HL-60/S4 (cell line): ENCODE results near the gene NME5.

Source experiments
- in situ Hi-C: fragments of 300-500 bp; cut with MboI; formaldehyde crosslinking; loops from 2 replicates; pipeline ENCODE4 v1.14.3; 2022; ENCODE audit warnings: low sequenced_read_pairs

The NME5 gene

DNA sequence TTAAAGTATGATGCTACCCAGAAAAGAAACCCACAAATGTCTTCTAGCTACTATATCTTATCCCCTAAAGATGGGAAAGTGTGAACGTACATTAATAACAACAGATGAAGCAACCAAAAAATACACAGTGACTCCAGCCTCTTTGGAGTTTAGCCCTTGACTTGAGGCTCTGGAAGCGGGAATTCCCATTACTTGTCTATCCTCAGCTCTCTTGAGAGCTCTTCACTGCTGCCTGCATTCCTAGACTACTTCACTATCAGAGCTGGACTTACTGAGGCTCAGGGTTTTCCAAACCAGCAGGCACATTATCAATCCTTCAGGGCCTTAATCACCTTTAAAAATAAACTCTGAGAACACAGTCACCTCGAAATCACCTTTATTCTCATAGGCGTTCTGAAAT lies 1.0 kb upstream of the NME5 start:
- in situ Hi-C loops: no loop called here

GRCh38 chr5:138139781-138140090 lies 508 bp upstream of the NME5 start:
- in situ Hi-C loops: no loop called here

DNA sequence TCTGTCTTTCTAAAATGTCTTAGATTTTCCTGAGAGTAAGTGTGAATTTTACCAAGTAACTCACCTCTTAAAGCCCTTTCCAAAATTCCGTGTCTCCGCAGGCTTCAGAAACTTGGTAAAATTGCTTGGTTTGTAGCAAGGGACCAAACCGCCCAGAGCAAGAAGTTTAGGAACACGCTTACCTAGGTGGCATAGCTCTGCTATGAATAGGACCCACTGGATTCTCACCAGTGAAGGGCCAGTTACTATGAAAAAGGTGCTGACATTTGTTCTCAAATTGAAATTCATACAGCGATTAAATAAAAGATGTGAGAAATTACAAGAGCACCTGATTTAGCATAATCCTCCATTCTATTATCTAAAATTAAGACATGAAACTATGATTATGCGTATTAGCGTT lies 6.7 kb downstream of the NME5 start:
- in situ Hi-C loops: no loop called here

- in situ Hi-C loops: no loop called here
Measured at GRCh38 chr5:138129347-138129746, 9.9 kb downstream of the NME5 start.

DNA sequence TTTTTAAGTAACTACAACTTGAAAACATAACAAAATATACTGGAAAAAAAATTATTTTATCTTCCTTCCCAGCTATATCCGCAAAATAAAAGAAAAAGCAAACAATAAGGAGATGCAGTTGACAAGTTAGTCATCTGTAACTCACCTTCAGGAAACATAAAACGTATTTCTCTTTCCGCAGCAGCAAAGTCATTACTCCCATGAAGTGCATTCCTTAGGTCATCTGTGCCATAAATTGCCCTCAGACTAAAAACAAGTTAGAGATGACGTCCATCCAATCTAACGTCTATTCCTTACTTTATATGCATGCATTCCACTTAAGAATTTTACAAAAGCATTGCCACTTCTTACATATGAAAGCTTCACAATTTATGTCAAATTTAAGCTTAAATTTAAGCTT lies 10.9 kb downstream of the NME5 start:
- in situ Hi-C loops: no loop called here

GRCh38 chr5:138115254-138115653 lies 24.0 kb downstream of the NME5 start:
- in situ Hi-C loops: no loop called here

DNA sequence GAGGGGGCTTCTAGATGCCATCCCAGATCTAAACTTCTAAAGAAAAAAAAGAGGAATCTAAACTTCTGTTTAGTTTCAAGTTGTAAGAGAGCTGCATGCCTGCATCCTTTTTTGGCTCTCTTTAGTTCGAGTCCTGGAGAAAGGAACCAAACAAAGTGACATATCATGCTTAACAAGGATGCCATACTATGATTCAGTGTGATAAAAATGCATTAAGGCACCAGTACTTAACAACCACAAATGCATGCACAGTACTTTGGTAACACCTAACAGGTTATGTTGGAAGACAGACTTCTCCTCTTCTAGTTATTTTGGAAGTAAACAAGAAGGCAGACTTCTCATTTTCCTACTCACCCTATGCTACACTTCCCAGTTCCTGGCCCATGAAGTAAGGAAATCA lies 27.3 kb downstream of the NME5 start:
- in situ Hi-C loops: no loop called here

DNA sequence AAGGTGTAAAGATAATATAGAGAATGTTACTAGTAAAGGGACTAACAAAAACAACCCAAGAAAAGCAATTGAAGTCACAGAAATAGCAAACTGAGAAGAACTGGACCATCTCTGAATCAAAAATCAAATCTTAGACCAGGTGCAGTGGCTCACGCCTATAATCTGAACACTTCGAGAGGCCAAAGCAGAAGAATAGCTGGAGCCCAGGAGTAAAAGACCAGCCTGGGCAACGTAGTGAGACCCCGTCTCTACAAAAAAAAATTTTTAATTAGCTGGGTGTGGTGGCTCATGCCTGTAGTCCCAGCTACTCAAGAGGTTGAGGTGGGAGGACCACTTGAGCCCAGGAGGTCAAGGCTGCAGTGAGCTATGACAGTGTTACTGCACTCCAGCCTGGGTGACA lies 28.0 kb downstream of the NME5 start:
- in situ Hi-C loops: no loop called here

- in situ Hi-C loops: no loop called here
Measured at GRCh38 chr5:138110266-138110963, 28.8 kb downstream of the NME5 start.

DNA sequence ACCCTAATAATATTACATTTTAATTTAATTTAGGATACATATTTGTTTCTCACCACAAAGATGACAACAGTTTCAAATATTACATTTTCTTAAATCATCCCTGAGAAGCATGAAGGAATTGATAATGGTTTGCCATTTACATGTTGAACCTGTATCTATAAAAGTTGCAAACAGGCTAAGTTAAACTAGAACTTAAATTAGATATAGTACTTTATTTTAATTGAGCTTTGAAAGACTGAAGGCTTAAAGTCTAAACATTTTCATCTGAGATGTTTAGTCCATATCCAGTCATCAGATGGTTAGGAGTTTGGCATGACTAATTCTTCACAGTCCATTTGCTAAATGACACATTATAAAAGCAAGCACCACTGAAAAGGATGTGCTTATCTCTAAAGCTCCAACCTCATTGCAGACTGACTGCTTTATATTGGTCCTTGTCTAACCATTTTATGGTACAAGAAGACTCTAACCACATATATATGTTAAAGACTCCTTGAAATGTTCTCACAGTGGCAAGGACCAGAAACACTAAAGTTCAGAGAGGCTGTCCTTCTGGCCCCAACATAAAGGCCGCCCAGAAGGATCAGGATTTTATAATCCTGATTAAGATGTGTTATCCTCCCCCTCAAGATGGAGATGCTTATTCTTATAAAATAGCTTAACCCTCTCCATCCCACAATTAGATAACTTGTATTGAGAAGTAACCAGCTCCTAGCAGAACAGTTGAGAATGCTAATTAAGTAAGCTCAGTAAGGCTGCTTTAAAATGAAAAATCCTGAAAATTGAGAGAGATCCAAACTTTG lies 29.6 kb downstream of the NME5 start:
- in situ Hi-C loops: no loop called here

DNA sequence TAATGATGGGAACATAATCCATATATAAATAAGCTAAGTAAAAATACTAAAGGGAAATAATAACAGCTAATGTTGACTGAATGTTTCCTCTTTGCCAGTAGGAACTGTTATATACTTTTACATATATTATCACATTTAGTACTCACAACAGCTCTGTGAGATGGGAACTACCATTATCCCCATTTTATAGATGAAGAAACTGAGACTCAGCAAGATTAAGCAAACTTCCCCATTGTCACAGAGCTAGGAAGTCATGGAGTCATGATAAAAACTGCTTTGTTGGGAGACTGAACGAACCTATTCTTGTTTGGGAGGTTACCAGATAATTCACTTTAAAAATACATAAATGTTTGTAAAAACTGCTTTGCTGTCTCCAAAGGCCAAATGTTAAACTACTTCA lies 32.0 kb downstream of the NME5 start:
- in situ Hi-C loops: no loop called here

- in situ Hi-C loops: no loop called here
Measured at GRCh38 chr5:138105709-138106108, 33.5 kb downstream of the NME5 start.

DNA sequence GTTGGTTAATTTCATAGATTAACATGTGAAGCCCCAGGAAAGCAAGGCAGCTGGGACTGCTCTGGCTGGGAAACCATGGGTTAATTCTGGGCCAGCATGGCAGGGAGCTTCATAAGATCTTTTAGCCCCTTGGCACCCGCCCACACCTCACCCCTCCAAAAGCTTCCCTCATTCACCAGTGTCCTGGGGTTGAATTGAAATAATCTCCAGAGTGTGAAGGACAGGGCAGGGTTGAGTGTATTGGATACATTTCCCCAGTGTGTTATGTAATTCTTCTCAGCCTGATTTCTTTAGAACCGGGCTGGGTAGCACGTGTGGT lies 36.0 kb downstream of the NME5 start:
- in situ Hi-C loops: no loop called here

DNA sequence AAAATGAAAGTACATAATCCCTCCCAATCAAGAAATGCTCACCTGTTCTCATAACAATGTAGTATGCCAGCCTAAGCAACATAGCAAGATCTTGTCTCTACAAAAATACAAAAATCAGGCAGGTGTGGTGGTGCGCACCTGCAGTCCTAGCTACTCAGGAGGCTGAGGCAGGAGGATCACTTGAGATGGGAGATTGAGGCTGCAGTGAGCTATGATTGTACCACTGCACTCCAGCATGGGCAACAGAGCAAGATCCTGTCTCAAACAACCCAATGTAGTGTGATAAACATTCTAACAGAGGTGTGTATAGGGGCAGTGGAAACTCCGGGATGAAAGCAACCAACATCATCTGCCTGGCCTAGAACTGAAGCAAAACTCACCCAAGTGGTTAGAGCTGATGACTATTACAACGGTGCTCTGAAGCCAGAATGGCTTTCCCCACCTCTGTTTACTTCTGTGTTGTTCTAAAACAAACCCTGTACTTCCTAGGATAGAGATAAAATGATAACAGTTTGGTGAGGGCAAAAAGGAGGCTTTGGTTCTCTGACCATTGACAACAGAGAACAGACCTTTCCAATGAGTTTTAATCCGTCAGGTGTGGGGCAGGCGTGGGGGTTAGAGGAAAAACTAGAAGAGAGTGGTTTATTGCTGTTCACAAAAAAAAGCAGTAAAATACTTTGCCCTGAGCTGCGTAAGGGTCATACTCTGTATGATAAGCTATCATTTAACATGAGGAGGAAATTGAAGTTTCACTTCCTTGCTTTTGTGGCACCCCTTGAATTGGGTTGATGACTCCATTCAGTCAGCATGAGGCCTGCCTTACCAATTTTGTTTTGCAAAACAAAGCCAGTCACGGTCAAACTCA lies 36.5 kb downstream of the NME5 start:
- in situ Hi-C loops: no loop called here

GRCh38 chr5:138096997-138097828 lies 42.0 kb downstream of the NME5 start:
- in situ Hi-C loops: no loop called here

DNA sequence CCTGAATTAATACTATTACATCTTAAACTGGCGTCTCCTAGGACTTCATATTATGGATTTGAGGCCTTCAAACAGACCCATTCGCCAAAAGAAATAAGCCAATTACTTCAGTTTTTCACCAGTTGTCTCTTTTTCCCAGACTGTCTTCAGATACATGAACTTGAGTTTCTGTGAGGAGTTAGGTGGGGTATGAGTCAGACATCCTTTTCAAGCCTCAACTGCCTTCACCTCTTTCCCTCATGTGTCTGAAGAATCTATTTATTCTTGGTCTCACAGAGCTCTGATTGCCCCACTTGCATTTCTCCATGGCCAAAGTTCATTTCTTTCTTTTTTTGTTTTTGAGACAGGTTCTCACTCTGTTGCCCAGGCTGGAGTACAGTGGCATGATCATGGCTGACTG lies 42.9 kb downstream of the NME5 start:
- in situ Hi-C loops: no loop called here

DNA sequence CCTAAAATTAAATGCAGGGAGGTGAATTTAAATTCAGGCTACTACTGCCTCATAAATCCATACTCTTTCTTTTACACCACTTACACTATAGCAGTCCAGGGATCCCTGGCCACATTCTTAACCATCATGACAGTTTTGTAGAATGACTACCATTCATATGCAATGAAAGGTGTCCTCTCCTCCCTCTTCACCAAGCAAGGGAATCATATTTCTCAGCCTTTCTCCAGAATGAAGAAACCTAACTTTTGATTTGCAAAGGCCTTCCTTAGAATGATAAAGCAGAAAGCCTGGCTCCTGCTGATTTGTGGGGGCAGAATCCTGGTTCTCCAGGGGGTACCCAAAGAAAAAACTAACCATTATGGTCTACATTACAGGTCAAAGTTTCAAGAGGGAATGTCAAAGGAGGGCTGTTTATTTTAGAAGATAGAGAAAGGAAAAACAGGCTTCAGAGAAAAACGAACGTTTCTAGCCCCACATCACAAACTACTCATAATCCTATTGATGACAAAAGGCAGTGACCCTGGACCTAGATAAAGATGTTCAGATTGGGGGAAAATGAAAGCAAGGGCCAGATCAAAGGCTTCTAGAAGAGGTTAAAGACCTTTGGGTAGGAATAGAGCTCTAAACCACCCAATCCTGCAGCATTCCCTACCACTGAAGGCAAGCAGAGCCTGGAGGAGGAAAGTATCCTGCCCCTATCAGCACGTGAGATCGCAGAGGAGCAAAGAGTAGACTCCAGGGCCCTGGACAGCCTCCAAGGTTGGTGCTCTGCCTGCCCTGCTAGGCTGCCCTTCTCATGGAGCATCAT lies 43.9 kb downstream of the NME5 start:
- in situ Hi-C loops: no loop called here

DNA sequence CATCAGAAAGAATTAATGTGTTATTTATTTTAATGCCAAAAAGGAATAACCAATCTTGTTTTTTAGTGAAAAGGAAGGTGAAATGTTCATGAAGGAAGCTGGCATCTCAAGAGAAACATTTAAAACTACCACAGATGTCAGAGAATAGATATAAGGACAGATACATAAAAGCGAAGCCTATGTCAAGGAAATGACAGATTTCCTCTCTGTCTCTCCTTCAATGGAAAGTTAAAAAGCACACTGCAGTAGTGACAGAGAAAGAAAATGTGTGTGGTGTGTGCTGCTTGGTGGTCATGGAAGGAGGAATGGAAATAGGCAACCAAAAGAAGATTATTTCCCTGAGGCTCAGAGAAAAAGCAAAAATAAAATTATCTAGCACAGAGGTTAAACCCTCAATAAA lies 46.2 kb downstream of the NME5 start:
- in situ Hi-C loops: no loop called here

DNA sequence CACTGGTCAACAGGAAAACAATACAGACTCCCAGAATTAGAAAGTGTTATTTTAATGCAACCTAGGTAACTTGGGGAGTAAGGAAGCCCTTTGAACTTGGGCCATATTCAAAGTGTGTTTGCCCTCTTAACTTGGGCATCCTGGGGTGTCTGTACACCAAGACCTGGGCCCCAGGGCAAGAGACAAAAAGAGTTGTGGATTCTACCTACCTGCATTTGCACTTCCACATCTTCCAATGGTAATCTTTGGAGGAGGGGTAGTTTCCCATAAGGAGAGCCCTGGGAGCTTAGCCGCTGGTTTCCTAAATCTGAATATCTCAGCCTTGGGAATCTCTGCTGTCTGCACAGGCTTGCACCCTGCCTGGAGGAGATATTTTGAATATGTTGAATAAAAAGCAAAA lies 46.9 kb downstream of the NME5 start:
- in situ Hi-C loops: no loop called here

DNA sequence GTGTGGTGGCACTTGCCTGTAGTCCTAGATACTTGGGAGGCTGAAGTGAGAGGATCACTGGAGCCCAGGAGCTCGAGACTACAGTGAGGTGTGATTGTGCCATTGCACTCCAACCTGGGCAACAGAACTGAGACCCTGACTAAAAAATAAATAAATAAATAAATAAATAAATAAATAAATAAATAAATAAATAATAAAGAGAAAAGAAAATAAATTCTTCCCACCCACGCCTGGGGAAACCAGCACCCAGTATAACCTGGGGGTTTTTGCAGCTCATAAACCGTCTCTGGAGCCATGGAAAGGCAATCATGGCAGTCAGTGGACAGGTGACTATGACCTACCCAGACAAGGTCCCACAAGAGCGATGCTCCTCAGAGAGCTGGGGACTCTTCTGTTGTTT lies 47.5 kb downstream of the NME5 start:
- in situ Hi-C loops: no loop called here
